HG03354 (cell line): ENCODE data around the gene RNU4-1.

Source experiments
- ATAC-seq: cut with Tn5 transposase; IDR thresholded peaks from one replicate; pipeline ENCODE4 v1.9.1; 2021; ENCODE audit warnings: mild to moderate bottlenecking; ENCODE audit not compliant: unreplicated experiment, poor library complexity, severe bottlenecking

RNU4-1 gene

DNA sequence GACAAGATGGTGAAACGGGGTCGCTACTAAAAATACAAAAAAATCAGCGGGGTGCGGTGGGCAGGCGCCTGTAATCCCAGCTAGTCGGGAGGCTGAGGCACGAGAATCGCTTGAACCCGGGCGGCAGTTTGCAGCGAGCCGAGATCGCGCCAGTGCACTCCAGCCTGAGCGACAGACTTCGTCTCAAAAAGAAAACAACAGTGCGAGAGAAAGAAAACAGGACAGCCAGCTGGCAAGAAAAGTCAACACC, 701 bp downstream of the RNU4-1 start:
- ATAC-seq: peak; percentile 17

DNA sequence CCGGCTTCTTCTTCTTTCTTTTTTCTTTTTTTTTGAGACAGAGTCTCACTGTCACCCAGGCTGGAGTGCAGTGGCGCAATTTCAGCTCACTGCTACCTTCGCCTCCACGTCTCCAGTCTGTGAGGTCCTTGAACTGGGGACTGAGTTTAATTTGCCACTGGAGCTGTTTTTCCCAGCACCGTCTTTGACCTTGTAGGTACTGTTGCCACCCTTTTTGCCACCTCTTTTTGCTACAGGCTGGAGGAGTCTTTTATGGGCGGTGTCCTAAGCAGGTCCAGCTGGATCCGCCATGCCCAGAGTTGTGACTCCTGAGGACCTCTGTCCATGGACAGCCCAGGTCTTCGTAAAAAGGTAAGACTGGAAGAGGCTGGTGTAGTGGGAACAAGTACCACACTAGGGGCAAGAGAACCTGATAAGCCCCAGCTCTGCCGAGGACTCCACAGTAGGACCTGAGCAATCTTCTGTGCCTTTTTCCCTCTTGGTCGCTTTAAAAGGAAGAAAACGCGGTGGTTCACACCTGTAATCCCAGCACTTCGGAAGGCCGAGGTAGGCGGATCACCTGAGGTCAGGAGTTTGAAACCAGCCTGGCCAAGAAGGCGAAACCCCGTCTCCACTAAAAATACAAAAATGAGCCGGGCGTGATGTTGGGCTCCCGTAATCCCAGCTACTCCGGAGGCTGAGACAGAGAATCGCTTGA, 2.3 kb downstream of the RNU4-1 start:
- no peak for ATAC-seq

DNA sequence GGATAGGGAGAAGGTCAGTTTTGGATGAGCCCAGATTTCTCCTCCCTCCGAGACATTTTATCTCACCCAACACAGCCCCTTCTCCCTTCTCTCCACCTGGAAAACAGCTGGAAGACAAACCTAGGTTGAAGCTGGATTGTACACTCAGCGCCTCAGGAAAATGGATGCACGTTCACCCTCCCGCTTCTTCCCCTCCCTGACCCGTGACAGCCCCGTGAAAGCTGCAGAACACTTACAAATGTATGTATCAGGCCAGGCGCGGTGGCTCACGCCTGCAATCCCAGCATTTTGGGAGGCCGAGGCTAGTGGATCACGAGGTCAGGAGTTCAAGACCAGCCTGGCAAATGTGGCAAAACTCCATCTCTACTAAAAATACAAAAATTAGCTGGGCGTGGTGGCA, 5.5 kb downstream of the RNU4-1 start:
- no peak for ATAC-seq

DNA sequence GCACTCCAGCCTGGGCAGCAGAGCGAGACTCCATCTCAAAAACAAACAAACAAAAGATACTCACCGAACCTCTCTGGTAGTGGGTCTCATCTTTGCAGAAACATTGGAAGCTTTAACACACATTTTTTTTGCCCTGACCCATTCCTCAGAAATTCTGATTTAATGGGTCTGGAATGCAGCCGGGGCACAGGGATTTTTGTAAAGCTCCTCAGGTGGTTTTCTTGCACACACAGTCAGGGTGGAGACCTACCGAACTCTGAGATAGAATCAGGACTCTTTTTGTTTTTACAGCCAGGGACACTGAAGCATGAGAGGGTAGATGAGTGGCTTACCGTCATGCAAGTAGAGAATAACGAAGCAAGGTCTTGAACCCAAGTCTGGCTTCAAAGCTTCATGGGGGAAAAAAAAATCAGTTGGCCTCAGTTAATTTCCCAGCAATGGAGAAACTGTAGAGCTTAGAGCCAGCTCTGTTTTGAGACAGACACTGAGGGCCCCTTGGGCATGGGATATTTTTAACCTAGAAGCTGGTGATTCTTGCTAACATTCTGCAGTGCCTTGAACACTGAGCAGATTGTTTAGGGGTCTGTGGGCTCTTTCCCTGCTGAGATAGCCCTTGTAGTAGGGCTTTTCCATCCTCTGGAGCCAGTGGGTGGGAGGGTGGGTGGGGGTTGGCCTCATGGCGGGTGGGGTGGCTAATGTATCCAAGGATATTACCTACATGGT, 6.1 kb downstream of the RNU4-1 start:
- ATAC-seq: no peak

DNA sequence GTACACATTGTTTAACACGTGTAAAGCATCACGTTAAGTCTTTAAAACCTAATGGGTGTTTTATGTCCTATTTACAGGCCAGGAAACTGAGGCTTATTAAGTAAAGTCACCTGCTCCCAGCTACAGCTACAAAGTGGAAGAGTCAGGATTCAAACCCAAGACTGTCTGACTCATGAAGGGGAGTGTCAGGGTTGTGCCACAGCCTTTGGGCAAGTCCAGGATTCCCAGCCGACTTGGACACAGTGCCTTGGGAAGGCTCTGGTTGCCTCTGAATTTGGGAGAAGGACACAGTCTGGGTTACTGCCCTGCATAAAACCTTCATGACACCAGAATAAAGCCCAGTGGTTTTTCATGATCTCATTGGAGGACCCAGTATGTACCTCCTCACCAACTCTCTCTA, 8.7 kb downstream of the RNU4-1 start:
- no peak for ATAC-seq

DNA sequence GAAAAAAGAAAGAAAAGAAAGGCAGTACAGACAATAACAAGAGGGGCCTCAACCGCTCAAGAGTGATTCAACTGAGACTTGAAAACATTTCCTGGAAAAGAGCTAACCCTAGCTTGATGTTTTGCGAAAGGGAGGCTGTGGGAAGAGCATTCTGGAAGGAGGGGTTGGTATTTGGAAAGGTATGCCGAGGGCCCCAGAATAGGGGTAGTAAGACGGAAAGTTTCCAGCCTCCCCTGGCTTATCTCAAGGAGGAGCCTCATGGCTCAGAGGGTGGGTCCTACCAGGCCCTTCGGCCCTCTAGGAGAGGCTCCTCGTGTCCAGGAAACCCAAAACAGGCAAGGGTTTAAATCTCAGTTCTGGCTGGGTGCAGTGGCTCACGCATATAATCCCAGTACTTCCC, 9.7 kb downstream of the RNU4-1 start:
- ATAC-seq: no peak

DNA sequence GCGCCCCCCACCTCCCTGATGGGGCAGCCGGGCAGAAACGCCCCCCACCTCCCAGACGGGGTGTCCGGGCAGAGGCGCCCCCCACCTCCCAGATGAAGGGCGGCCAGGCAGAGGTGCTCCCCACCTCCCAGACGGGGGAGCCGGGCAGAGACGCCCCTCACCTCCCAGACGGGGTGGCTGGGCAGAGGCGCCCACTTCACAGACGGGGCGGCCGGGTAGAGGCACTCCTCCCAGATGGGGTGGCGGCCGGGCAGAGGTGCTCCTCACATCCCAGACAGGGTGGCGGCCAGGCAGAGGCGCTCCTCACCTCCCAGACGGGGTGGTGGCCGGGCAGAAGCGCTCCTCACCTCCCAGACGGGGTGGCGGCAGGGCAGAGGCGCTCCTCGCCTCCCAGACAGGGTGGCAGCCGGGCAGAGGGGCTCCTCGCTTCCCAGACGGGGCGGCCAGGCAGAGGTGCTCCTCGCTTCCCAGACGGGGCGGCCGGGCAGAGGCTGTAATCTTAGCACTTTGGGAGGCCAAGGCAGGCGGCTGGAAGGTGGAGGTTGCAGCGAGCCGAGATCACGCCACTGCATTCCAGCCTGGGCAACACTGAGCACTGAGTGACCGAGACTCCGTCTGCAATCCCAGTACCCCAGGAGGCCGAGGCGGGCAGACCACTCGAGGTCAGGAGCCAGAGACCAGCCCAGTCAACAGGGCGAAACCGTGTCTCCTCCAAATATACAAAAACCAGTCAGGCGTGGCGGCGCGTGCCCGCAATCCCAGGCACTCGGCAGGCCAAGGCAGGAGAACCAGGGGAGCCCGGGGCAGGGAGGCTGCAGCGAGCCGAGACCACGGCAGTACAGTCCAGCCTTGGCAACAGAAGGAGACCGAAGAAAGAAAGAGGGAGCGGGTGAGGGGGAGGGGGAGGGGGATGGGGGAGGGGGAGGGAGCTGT, 14.6 kb downstream of the RNU4-1 start:
- ATAC-seq: no peak

DNA sequence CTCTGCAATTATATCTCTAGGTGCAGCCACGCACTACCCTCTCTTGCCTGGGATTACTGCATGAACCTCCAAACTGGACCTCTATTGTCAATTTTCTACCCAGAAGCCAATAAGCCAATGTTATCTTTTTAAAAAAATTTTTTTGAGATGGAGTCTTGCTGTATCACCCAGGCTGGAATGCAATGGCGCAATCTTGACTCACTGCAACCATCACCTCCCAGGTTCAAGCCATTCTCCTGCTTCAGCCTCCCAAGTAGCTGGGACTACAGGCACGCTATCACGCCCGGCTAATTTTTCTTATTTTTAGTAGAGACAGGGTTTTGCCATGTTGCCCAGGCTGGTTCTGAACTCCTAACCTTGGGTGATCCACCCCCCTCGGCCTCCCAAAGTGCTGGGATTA, 16.3 kb downstream of the RNU4-1 start:
- ATAC-seq: no peak

DNA sequence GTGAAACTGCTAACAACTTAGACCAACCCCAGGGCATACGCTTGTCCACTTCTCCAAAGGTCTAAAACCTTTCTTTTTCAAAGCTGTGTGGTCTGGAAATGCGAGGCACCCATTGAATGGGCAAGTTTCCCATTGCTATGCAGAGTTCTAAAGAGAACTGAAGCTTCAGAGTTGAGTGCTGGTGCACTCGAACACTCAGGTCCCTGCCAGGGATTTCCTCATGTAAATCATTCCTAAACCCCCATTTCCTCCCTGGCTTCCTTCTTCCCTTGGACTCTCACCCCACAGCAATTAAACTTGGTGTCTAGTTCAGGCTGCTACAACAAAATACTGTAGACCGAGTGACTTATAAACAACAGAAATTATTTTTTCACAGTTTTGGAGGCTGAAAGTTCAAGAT, 25.3 kb downstream of the RNU4-1 start:
- ATAC-seq: no peak

DNA sequence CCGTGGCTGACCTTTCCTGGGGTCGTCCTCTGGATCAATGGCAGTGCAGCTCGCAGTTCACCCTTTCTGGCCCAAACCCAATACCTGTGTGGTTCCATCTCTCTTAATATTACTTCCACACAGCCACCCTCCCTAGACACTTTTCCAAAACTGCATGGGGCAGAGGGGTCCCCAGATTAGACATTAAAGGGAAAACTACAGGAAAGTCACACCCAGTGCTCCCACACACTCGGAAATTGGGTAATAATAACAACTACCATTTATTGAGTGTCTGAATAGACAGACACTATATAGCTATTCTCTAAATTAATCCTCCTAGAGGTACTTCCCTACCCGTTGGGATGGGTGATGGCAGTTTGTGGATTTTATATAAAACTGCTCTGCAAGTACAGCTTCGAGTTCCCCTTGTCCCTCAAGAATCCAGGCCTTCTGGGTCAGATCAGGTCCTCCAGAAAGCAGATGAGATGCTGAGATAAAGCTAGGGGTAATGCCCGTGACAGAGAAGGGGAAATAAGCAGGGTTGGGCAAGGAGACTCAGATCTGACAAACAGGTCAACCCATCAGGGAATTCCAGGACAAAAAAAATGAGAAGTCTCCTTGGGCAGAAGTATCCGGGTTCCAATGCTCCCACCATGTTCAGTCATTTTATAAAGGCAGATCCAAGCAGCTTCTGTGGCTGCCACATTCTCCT, 26.7 kb downstream of the RNU4-1 start:
- no peak for ATAC-seq

DNA sequence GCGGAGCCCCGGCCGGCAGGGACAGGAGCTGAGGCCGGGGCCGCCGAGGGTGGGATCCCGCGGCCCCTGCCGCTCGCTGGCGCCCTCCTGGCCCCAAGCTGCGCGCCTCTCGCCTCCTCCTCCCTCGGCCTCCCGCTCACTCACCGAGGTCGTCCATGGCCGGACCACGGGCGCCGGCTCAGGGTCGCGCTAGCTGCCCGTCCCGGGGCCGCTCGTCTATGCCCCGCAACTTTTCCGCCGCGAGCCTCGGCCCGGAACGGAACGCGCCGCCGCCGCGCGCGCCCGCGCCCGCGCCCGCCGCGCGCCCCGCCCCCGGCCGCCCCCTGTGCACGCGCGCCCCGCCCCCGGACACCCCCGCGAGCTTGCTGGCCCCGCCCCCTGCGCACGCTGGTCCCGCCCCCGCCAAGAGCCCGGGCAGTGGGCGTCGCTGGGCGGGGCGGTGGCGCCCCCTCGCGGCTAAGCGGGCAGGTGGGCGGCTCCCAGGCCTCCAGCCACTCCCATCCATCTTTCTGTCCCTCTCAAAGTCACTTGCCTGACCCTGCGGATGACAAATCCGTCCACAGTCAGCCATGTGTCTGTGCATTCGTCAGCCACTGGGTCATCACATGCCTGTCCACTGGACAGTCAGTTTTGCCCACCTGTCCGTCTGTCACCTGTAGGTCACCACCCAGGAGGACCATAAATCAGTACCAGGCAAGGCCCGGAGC, 27.4 kb downstream of the RNU4-1 start, which contains the start of gene PXN:
Gene PXN, minus strand, starts transcription at position 258 of the 707 bp plus-strand sequence. Its CDS starts 101 bp downstream, at position 157.
- ATAC-seq: peak; percentile 89

DNA sequence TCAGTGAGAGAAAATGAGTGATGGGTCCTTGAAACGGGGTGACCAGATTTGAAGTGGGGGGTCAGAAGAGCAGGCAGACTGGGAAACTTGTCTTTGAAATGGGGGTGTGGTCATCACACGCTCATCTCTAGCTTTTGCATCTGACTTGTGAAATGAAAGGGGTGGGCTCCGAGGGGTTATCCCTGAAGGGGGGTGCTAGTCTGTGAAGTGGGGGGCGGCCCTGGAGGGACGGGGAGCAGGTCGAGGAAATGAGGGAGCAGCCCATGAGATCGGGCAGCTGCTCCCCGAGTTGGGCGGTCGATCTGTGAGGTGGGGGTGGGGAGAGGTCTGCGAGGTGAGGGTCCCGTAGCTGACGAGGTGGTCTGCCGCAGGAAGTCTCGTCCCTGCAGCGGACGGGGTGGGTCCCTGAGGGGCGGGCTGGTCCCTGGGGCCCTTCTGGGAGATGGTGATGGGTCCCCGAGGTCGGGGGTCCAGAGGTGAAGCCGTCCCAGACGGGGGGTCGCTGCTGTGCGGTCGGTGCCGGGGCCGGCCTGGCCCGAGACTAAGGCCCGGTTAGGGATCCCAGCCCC, 28.0 kb downstream of the RNU4-1 start:
- peak; percentile 28 for ATAC-seq

DNA sequence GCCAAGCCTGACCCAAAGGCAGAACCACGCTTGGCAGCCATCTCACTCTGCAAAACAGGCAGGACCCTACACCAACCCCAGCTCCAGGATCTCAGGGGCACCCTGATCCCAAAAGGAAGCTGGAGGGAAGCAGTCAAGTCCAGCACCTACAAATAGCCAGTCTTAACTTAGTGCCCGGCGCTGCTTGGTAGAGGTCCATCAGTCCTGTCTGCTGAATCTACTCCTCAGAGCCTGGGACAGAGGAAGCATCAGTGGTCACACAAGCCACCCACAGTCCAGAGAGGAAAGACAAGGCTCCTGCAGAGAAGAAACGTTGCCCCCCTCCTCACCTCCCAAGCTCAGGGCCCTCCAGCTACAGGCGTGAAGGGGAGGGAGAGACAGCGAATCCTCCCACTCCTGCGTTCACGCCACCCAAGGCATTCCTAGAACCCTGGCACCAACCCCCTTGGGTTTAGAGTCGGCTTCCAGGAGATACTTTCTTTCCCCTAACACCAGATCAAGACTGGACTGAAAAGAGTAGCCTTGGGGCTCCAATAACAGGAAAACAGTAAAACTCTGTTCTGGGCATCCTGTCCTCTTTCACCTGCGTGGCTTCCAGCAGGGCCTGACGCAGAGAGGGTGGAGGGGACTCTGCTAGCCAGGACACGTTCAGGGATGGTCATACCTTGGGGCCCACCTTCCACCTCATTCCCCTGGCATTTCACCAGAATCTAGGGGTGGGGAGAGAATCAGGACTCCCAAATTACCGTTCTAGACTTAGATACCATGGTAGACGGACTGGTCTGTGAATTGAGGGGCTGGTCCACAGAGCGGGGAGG, 28.7 kb downstream of the RNU4-1 start:
- ATAC-seq: no peak

DNA sequence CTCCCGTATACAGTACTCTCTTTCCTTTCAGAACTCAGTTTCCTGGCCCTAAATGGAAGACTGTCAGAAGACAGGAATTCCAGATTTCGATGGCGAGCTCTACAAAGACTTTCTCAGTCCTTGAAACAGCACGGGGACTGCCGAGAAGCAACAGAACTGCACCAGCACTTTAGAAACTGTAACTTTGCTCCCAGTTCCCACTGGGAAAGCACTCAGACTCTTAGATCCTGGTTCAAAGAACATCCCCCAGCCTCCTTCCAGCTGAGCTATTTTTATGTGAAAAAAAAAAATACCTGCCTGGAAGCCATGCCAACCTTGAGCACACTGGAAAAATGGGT, 29.3 kb downstream of the RNU4-1 start:
- no peak for ATAC-seq

DNA sequence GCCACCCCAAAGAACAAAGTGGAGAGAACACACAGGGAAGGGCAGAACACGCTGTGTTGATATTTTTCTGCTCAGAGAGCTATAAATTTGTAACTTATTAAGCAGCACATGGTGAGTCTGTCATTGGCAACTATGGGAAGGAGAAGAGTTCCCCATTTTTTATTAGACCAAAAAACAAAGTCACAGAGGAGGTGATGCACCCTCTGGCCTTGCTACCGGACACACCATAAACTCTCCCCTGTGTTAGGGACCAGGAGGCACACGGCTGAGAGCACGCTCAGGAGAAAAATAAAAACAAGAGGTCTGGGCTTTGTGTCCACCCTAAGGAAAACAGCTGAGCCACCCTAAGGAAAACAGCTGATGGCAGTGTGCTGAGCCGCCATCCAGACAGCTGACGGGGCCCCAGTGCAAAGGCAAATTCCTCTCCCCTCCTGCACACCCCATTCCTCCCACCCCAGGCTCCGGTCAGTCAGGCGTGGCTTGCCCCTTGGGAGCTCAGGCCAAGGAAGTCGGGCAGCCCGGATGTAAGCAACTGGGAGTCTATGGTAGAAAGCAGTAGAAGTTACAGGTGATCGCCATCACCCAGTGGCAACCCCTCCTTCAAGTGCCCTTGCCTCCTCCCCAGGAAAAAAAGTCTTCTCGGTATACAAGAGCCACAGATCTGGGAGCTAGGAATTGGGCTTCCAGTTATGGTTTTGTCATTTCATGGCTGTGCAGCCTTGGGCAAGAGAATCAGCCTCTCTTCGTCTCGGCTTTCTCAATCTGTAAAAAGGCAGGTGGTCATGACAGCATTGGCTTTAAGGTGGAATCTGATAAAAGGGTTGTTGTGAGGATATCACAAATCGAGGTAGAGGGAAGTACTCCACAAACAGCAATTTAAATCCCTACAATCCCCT, 29.9 kb downstream of the RNU4-1 start:
- ATAC-seq: no peak

DNA sequence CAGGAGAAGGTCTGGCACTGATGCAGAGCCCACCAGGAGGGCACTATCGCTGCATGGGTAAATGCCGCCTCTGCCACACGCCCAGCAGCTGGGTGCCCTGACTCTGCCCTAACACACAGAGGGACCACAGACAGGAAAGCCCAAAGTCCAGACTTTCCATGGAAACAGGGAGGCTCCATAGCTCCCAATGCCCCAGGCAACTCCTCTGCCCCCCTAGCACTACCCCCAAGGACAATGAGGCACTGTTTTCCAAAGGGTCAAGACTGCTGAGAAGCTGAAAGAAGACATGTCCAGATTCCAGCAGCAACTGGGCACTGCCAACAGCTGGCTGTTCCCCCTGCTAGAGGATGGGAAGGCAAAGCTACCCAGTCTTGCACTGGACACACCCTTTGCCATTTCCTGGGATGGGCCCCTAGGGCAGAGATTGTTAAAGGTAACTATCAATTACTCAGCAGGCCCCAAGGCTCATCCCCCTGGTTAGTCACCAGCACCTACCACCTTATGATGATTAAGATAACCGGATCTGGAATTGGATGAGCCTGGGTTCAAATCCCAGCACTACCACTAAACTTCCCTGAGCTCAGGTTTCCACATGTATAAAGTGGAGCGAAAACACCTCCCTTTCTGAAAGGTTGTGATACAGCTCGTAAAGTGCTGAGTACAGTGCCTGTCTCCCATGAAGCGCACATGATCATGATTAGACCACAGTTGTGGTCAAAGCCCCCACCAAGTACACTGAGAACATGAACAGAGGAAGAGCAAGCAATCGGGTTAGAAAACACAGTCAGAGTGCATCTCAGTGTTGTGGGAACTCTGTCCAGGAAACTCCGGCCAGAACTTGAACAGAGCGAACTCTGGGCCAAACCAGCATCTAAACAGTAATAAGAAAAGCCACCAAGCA, 30.8 kb downstream of the RNU4-1 start:
- ATAC-seq: no peak

DNA sequence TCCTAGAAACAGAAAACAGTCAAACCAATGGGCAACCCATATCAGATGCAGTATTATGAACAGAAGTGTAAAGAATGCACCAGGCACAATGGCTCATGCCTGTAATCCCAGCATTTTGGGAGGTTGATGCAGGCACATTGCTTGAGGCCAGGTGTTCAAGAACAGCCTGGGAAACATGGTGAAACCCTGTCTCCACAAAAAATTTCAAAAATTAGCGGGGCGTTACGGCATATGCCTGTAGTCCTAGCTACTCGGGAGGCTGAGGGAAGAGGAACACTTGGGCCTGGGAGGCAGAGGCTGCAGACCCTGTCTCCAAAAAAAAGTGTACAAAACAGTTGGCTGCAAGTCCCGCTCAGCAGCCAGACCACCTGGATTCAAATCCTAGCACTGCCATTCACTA, 32.4 kb downstream of the RNU4-1 start:
- ATAC-seq: no peak
